HFFc6 (cell line): ENCODE measurements around the gene SCIN. TPM values are rescaled to one million over a fixed set of nuclear protein-coding genes. Genes with fewer than 3 reads are reported as not detected.
A peak's percentile ranks its signal among the peaks of the same experiment; 100 is the strongest.

Experiments
- DNase-seq: peaks from one replicate; pipeline ENCODE4 v3.0.0-alpha.2; 2018
- H3K27ac Mint-ChIP-seq: 2 replicates; pipeline ENCODE4 v1.8.0; 2020; ENCODE audit warnings: mild to moderate bottlenecking, mixed read lengths
- H3K27me3 Mint-ChIP-seq: 2 replicates; pipeline ENCODE4 v1.8.0; 2021; ENCODE audit warnings: mild to moderate bottlenecking, moderate library complexity, mixed read lengths; ENCODE audit not compliant: insufficient read depth
- H3K36me3 Mint-ChIP-seq: 2 replicates; pipeline ENCODE4 v1.8.0; 2021; ENCODE audit warnings: low read depth, mixed read lengths
- H3K4me1 Mint-ChIP-seq: 2 replicates; pipeline ENCODE4 v1.8.0; 2020; ENCODE audit warnings: low read depth, mixed read lengths
- H3K4me3 Mint-ChIP-seq: 2 replicates; pipeline ENCODE4 v1.8.0; 2020; ENCODE audit warnings: mild to moderate bottlenecking, moderate library complexity, mixed read lengths
- H3K9me3 Mint-ChIP-seq: 2 replicates; pipeline ENCODE4 v1.8.0; 2020; ENCODE audit warnings: mild to moderate bottlenecking, mixed read lengths
- total RNA-seq, 6 experiments: library from RNA; stranded (reverse); fragmentation: NEBNext Ultra II Directional; extraction: Animal tissue kit (Norgen Biotek cat#: 25700); gene quantifications; 2 replicates in 1 of 6; 3 replicates in 5 of 6; pipeline ENCODE4 v1.2.3, GENCODE V29; 2021
- TF ChIP-seq, protein P1 (sequence below): fragments of 200-600 bp; sonication (generic); IDR thresholded peaks from 2 replicates; pipeline ENCODE4 v1.5.0; 2021; ENCODE audit warnings: antibody characterized with exemption, mild to moderate bottlenecking

Gene SCIN
- total RNA-seq, 6 experiments from 2014 or later, result 0.92 to 50.8 (median 47.4) TPM

DNA sequence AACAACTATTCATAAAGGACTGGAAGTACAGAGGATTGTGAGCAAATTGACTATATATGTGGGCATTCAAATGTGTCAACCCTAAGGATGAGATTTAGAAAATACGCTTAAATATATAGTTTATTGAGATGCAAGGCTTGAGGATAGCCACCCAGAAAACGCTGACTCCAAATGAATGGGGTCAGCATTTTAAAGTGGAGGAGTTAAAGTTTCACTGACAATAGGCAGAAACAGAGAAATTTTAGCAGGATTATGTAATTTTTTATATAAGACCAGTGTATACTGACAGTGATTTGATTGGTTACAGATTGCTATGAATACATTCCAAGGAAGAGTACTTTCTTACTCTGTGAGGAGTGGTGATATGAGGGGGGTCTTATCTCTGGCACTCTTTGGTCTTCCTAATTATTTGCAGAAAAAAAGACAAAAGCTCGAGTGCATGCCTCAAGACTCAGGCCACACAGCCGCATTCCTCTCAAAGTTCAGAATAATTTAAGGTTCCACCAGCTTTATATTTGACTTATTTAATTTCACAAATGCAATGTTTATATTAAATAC, 78.3 kb downstream of the SCIN start:
- H3K9me3 Mint-ChIP-seq, result no peaks in the 10 kb centered on the region
- peaks cover 27% of the 10 kb centered on the region for H3K36me3 Mint-ChIP-seq
- no peak overlapping the region for H3K4me3 Mint-ChIP-seq
- 0 out of 2 replicates have a peak overlapping the region, but pooled peaks have one; percentile 29 for H3K27ac Mint-ChIP-seq
- no peaks in the 10 kb centered on the region for H3K27me3 Mint-ChIP-seq
- H3K4me1 Mint-ChIP-seq, result peaks cover 79% of the 10 kb centered on the region
- no peak for DNase-seq
- TF ChIP-seq, protein P1, sequence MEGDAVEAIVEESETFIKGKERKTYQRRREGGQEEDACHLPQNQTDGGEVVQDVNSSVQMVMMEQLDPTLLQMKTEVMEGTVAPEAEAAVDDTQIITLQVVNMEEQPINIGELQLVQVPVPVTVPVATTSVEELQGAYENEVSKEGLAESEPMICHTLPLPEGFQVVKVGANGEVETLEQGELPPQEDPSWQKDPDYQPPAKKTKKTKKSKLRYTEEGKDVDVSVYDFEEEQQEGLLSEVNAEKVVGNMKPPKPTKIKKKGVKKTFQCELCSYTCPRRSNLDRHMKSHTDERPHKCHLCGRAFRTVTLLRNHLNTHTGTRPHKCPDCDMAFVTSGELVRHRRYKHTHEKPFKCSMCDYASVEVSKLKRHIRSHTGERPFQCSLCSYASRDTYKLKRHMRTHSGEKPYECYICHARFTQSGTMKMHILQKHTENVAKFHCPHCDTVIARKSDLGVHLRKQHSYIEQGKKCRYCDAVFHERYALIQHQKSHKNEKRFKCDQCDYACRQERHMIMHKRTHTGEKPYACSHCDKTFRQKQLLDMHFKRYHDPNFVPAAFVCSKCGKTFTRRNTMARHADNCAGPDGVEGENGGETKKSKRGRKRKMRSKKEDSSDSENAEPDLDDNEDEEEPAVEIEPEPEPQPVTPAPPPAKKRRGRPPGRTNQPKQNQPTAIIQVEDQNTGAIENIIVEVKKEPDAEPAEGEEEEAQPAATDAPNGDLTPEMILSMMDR, result no peak

- Mint-ChIP-seq H3K9me3 (no peaks in the 10 kb centered on the region), H3K36me3 (peaks cover 27% of the 10 kb centered on the region), H3K27me3 (no peaks in the 10 kb centered on the region), H3K4me3 (no peak overlapping the region), H3K4me1 (peaks cover 84% of the 10 kb centered on the region), H3K27ac (no peak overlapping the region)
- TF ChIP-seq, protein P1, result no peak
- no peak for DNase-seq
These were observed 78.8 kb downstream of the SCIN start for GRCh38 chr7:12649348-12649747.

GRCh38 chr7:12650080-12650479, 79.6 kb downstream of the SCIN start:
- Mint-ChIP-seq H3K27ac (no peak overlapping the region), H3K36me3 (peaks cover 31% of the 10 kb centered on the region), H3K4me3 (no peak overlapping the region), H3K4me1 (peaks cover 91% of the 10 kb centered on the region), H3K27me3 (no peaks in the 10 kb centered on the region), H3K9me3 (no peaks in the 10 kb centered on the region)
- no peak for DNase-seq
- TF ChIP-seq, protein P1, result no peak

GRCh38 chr7:12653110-12653509, 82.6 kb downstream of the SCIN start:
- peaks cover 27% of the 10 kb centered on the region for H3K36me3 Mint-ChIP-seq
- TF ChIP-seq, protein P1, result no peak
- peak overlapping the region; percentile 77 for H3K27ac Mint-ChIP-seq
- H3K27me3 Mint-ChIP-seq, result no peaks in the 10 kb centered on the region
- peaks cover 77% of the 10 kb centered on the region for H3K4me1 Mint-ChIP-seq
- no peaks in the 10 kb centered on the region for H3K9me3 Mint-ChIP-seq
- H3K4me3 Mint-ChIP-seq, result peak overlapping the region; percentile 54
- no peak for DNase-seq

DNA sequence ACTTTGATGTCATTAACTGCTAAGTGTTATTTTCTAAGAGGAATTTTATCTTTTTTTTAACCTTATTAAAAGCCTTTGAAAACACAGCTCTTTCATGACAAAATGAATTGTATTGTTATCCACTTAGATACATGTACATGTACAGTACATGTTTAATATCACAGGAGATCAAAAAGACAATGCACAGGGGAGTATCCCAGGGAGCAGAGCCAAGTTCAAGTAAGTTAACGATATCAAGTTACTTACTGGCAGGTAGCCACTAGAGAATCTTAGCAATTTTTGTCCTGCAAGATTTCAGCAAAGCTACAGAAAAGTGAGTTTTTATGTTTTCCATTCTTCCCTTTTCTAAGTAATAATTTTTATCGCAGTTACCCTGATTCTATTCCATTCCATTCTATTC, 83.0 kb downstream of the SCIN start:
- Mint-ChIP-seq H3K27me3 (no peaks in the 10 kb centered on the region), H3K4me3 (peak overlapping the region; percentile 54), H3K27ac (peak overlapping the region; percentile 77), H3K9me3 (no peaks in the 10 kb centered on the region), H3K36me3 (peaks cover 27% of the 10 kb centered on the region), H3K4me1 (peaks cover 73% of the 10 kb centered on the region)
- TF ChIP-seq, protein P1, result no peak
- DNase-seq, result peak; percentile 19
